HG03280 (cell line): ENCODE measurements around the gene MFSD1.
A peak's percentile ranks its signal among the peaks of the same experiment; 100 is the strongest.

ENCODE experiments used
- ATAC-seq: cut with Tn5 transposase; IDR thresholded peaks from one replicate; pipeline ENCODE4 v1.9.1; 2021; ENCODE audit warnings: mild to moderate bottlenecking, moderate library complexity; ENCODE audit not compliant: unreplicated experiment

Gene MFSD1

DNA sequence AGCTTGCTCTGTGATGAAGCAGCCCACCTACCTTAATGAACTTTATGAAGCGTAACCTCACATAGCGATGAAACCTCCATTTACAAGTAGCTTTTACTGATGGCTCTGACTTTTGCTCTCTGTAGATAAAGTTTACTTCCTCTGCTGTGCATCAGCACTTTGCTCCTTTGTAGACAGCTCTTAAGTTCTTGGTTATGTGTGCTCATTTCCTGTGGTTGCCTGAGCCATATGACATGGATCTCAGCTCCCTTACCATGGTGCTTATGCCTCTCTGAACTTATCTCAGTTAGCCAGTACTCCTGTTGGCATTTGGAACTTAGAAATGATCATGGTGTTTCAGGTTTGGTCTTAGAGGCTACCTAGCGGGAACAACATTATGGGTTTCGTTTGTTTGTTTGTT is 7.8 kb downstream of the MFSD1 start:
- ATAC-seq = no peak

DNA sequence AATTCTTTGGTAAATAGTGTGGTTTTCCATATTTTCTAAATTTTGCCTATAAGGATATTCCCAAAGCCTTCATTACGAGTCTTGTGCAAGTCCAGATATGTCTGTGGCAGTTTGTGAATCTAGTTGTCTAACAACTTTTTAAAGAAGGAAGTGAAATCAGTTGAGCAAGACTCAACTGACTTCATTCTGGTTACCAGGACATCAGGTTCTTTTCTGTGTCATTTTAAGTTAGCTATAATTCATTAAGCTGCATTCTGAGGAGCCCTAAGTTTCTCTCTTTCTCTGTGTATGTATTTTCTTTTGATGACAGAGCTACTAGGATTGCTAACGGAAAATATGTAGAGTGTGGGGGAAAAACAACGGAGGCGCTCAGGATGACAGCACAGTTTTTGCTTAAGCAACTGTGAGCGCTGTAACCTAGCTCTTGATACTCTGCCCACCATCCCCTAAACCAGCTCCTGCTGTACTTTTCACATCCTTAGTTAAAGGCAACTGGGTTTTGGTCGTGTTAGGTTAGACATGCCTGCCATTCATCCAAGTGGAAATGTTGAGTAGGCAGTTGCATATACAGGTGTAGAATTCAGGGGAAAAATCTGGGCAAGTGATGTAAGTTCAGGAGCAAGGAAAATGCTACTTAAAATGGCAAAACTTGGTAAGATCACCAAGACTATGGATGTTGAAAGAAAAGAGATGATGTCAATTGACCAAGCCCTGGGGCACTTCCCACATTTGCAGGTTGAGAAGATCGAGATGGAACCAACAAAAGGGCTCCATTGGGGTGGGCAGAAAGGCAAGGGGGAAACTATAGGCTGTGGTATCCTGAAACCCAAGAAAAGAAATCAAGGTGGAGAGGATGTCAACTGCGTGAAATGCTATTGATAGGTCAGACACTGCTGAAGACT is 9.2 kb downstream of the MFSD1 start:
- ATAC-seq = no peak

DNA sequence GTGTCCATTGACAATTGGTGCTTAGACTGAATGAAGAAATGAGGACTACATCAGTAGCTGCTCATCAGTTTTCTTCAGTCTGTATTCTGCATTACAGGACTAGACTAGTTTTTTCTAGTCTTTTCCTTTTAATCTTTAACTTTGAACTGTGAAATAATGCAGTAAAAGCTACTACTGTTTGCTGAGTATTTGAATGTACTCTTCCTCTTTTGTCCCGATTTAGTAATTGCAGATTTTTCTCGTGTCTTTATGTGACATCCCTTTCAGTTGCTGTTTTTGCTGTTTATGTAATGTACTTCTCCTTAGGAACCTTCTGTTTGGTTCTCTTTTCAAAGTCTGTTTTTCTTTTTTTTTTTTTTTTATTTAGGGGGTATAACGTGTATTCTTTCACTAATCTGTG is 17.4 kb downstream of the MFSD1 start:
- no peak for ATAC-seq

DNA sequence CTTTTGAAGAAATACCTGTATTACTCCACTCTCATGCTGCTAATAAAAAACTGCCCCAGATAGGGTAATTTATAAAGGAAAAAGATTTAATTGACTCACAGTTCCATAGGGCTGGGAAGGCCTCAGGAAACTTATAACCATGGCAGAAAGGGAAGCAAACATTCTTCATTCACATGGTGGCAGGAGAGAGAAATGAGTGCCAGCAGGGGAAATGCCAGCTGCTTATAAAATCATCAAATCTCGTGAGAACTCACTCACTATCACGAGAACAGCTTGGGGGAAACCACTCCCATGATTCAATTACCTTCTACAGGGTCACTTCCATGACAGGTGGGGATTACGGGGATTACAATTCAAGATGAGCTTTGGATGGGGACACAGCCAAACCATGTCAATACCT is 18.7 kb downstream of the MFSD1 start:
- ATAC-seq = no peak

DNA sequence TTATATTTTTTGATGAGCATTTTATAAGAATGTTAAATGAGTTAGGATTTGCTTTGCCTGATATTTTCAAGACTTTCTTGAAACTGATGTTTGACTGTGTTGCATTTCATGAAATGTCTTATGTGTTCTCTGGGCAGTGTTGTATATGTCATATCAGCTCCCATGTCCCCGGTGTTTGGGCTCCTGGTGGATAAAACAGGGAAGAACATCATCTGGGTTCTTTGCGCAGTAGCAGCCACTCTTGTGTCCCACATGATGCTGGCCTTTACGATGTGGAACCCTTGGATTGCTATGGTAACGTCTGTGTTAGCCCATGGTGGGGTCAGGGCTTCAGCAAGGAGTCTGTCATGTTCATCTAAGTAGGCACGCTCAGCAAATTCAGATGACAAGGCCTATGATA is 20.0 kb downstream of the MFSD1 start:
- no peak for ATAC-seq

DNA sequence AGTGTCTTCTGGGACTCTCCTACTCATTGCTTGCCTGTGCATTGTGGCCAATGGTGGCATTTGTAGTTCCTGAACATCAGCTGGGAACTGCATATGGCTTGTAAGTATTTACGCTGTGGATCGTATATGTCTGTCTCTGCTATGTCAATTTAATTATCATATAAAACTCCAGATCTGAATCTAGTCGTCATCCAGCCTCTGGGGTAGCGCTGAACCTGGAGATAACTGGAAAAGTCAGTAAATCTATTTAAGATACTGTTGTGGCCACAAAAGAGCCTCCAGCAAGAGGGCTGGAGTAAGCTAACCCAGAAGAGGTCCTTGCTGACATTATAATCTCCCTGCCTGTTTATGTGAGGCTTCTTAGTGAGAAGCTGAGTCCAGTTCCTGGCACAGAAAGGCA is 21.6 kb downstream of the MFSD1 start:
- no peak for ATAC-seq

DNA sequence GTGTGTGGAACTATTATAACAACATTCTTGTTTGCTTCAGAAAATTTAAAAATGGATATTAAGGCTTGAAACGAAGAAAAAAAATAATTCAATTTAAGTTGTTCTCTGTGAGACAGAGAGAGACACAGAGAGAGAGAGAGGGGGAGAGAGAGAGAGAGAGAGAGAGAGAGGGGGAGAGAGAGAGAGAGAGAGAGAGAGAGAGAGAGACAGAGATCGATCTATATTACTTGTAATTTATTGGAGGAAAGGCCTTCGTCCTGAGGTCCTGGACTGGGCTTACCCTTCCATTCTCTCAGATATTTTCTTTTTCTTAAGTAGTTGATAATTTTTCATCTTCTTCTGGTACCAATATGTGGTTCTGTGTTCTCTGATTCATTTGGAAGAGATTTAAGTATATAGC is 25.9 kb downstream of the MFSD1 start:
- no peak for ATAC-seq

DNA sequence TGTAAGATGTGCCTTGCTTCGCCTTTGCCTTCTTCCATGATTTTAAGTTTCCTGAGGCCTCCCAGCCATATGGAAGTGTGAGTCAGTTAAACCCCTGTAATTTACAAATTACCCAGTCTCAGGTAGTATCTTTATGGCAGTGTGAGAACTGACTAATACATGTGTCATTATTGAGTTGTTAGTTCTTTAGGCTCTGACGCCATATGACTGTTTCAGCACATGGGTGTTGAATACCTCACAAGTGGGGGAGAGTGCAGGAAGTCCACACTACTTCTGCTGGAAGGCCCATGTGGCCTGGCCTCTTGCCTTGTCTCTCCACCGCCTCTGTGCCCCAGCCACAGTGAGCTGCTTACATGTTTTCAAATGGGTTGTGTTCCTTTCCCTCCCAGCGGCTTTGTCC is 28.5 kb downstream of the MFSD1 start:
- no peak for ATAC-seq

DNA sequence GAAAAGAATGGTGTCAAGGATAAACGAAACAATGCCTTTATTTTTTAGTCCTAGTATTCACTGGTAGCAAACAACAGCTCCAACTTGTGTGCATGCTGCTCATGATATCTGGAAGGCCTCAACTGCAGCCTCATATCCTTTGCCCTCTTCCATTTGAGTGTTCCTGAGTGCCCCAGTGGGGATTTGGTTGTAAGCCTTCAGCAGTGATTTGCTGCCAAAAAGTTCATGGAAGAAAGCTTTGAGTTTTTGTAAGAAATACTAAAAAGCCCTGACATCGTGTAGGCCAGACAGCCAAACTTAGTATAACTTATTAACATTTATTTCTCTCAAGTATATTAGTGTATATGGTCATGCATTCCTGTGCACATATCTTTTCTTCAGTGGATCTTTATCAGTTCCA is 30.0 kb downstream of the MFSD1 start:
- no peak for ATAC-seq

DNA sequence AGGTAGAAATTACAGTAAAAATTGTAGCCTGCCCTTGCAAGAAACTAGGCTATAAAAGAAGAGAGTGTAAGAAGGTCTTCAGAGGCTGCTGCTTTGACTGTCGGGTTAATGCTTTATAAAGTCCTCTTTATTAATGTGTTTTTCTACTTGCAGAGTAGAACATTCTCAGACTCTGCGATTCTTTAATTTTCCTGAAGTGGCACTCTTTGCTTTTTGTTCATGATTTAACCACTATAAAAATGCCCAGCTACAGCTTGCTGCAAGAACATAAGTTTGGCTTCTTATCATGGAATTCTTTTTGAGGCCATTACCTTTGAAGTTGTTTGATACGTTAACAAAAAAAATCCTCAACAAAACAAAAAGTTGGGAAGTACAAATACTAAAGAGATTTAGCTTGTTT is 33.8 kb downstream of the MFSD1 start:
- ATAC-seq = no peak

DNA sequence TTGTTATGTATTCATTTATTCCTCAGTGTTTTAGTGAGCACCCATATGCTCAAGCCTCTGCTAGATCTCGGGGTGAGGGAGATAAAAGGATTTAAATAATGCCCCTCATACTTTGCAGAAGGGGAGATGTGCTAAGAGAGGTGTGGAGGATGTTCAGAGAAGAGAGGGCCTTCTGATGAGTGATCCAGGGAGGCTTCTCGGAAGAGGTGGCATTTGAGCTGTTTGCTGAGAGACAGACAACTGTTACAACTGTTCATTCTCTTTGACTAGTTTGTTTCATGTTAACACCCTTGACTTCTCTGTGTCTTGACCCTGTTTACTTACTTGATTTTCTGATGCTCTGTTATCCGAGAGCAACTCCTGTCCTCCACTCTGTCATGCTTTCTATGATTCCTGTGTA is 34.5 kb downstream of the MFSD1 start:
- no peak for ATAC-seq

DNA sequence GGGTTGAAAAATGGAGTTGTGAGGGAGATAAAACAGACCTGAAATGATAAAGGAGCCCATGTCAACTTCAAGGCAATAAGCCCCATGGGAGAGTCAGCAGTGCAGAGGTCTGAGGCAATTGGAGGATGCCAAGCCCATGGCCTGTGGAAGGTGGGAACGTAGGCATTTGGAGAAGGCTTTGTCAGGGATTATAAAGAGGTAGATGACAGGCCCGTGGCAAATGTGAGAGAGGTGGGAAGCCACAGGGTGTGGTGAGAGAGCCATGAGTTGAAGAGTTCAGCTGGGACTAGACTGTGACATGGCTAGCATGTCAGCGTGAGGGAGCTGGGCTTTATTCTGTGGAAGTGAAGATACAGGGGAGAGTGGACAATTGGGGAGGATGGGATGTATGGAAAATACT is 35.4 kb downstream of the MFSD1 start:
- ATAC-seq = no peak

DNA sequence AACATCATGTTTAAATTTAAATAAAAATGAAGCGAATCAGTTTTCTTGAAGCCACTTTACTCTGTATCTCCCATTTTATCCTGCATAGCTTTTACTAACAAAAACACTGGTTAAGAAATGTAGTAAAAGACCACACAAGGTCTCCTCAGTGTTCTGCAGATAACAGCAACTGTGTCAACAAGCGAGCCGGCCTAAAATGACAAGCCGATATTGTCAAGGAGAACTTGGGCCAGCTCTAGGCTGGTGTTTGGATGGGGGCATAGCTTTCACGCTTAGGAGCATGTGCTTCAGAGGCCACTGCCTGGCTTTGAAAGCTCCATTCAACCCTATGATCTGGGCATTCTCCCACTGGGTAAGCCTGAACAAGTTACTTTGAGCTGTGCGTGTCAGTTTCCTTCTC is 38.1 kb downstream of the MFSD1 start:
- ATAC-seq = no peak

DNA sequence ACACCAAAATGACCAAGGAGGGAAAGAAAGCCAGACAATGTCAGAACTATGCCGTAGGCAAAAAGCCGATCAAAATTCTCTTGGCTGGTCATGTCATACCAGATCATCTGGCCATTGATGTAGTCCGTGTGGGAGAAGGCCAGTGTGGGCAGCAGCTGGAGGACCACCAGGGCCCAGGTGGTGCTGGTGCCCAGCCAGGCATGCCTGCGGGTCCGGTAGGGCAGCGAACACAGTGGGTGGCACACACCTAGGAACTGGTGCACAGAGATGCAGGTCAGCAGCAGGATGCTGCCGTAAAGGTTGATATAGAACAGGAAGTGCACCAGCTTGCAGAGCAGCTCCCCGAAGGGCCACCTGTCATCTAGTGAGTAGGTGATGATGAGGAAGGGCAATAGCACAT is 39.5 kb downstream of the MFSD1 start:
- no peak for ATAC-seq

DNA sequence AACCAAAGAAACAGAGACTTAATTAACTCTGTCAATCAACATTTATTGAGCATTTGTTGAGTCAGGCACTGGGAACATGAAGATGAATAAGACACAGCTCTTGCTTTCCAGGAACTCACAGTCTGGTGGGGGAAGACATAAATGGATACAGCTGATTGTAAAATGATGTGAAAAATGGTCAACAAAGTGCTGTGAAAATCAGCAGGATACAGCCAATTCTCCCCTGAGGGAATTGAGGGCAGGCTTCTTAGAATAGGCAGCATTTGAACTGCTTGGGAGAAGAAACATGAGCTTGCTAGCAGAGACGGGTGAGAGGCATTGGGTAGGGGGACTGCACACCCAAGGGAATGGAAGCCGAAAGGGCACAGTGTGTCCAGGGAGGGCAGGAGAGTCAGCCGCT is 41.1 kb downstream of the MFSD1 start:
- ATAC-seq = no peak

DNA sequence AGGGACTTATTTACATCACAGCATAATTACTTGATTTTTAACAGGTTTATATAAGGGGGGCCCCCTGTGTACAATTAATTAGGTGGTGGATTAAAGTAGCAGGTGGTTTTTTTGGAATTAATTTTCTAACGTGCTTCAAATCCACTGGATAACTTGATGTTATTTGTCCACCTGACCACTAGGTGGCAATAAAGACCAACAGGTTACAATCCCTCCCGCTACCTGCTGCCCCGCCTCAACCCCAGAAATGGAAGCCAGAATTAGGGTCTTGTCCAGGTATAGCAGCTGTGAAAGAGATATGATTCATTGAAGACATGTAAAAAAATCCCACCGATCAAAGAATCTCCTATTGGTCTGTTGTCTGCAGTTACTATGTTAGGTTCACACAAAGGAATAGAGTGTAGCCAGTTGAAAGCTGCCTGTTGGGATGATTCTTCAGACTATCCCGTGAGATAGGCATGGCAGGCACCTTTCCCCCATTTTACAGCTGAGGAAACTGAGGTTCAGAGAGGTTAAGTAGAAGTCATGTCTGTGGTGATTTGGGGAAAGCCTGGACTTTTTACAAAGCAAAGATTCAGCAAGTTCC is 44.0 kb downstream of the MFSD1 start:
- ATAC-seq = peak; percentile 46

DNA sequence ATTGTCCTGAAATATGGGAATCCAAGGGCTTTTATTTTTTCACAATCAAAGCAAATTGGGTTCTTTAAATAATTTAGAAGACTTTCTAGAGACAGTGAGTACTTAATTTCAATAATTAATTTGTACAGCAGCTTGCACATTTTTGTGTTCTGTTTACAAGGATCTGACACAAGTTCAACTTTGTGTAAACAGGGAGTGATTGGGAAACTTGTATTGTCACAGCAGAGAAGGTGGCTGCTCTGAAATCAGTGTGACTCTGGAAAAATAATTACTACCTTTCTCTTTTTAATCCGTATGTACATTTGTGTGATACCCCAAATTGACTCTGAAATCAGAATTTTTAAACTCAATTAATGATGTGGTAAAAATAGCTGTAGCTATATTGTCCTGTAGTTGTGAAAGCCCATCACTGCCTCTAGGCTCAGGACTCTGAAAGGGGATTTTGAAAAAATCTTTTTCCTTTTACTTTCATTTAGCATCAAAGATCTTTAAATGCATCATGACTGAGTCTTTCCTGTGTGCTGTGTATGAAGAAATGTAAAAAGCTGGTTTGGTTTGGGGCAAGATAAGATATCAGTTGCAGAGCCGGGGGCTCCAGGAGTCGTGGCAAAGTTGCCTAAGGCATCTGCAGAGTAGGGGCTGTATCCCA is 45.1 kb downstream of the MFSD1 start:
- peak; percentile 90 for ATAC-seq

DNA sequence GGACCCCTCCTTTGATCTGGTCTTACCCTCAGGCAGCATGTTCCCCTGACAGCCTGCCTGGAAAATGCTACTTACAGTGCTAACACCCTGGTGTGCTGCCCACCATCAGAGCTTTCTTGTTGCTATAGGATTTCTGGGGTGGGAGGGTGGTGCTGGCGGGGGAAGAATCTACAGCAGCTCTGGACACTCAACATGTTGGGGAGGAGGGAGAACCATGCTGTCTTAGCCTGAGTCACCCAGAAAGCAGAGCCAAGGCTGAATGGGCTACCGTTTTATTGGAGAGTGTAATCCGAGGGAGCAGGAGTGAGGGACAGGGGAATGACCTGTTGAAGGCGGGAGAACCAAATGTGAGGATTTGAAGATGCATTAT is 45.6 kb downstream of the MFSD1 start:
- ATAC-seq = peak; percentile 29

DNA sequence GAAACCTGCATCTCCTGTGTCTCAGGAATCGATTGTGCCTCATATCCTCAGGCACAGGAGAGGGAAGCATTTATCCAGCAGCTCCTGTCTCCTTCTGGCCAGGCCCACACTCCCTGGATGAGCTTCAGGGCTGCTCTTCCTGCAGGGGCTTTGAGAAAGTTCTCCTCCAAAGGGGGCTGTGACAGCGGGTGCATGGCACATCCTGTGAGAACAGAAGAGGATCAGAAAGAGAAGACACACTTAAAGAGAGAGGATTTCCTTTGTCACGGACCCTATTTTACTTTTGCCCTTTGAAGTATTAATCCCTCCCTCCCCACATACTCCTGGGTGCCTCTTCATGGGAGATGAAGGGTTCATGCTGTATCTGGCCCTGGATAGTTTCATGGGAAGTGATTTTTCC is 46.0 kb downstream of the MFSD1 start:
- ATAC-seq = no peak

DNA sequence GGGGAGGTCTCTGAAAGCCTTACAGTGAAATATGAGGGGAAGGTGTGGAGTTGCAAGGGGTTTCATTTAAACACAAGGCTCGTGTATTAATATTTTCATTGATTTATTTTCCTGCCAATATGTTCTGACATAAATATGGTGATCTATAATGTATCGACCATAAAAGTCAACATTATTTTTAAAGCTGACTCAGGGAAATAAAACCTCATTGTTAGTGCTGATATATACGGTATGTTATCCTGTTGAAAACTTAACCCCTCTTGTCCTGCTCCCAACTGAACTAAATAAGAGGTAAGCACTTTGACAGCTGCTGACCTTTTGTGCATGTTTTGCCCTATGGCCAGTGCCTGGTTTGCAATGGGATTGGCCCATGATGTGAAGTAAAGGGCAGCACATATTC is 47.9 kb downstream of the MFSD1 start:
- ATAC-seq = no peak

DNA sequence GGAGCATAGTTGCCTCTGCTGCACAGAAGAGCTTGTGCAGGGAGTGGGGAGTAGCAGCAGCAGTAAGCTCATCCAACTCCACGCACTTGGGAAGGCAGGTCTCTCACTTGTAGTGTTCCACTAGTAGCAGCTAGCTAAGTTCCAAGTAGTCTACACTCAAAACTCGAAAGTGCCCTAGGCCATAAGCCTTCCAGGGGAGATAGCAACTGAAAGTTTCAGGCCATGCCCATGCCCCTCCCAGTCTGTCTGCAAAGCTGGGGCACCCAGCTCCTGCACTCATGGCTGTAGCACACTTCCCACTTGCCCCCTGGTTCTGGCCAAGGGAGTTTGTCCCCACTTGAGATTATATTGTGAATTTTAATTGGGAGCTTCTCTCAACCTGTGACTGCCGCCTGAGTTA is 57.5 kb downstream of the MFSD1 start:
- ATAC-seq = no peak

DNA sequence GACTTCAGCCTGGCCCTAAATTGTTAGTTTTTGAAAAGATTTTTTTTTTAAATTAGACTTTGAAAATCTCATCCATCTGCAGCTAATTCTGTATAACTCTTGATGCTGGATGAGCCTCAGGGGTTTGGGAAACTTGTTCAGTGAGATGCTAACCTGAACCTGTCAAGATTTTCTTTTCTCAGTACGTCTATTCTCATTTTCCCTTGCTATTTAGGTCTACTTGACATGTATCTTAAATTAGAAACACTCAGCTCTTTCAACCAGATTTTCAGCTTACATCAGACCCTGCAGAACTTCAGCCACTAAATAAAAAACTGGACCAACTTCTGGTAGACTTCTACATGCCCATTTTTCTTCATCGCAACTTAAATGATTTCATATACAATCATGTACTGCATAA is 61.4 kb downstream of the MFSD1 start:
- peak; percentile 54 for ATAC-seq
